Epithelial cell of proximal tubule (primary cell): ENCODE data around the gene XRCC4. TPM values are rescaled to one million over a fixed set of nuclear protein-coding genes. Genes with fewer than 3 reads are reported as not detected.

Source experiments
- DNase-seq: peaks from one replicate; pipeline ENCODE4 v3.0.0-alpha.2; 2011; ENCODE audit warnings: low read depth
- H3K4me3 ChIP-seq: 2 replicates; pipeline ENCODE4 v1.5.1; 2011; ENCODE audit warnings: low read depth, mild to moderate bottlenecking, low read length
- CTCF ChIP-seq: conservative IDR thresholded peaks from 2 replicates; pipeline ENCODE4 v1.5.1; 2012; ENCODE audit warnings: low read depth, mild to moderate bottlenecking, low read length
- total RNA-seq: library from RNA; depleted of rRNA; stranded (reverse); fragments of >200 nt; gene quantifications from 2 replicates; pipeline ENCODE4 v1.2.3, GENCODE V29; 2015

XRCC4 gene
- total RNA-seq, 1 donor from 2014 or later, result 16.4 TPM

GRCh38 chr5:83036991-83037575 is 40.3 kb upstream of the XRCC4 start:
- no peak for DNase-seq
- TF ChIP-seq CTCF, result no peak
- no peak overlapping the region for H3K4me3 ChIP-seq

GRCh38 chr5:83038924-83039323 is 38.4 kb upstream of the XRCC4 start:
- no peak for TF ChIP-seq CTCF
- no peak overlapping the region for H3K4me3 ChIP-seq
- DNase-seq, result no peak

- H3K4me3 ChIP-seq, result no peak overlapping the region
- DNase-seq, result no peak
- TF ChIP-seq CTCF, result no peak
Measured at GRCh38 chr5:83042507-83042906, 34.8 kb upstream of the XRCC4 start.

DNA sequence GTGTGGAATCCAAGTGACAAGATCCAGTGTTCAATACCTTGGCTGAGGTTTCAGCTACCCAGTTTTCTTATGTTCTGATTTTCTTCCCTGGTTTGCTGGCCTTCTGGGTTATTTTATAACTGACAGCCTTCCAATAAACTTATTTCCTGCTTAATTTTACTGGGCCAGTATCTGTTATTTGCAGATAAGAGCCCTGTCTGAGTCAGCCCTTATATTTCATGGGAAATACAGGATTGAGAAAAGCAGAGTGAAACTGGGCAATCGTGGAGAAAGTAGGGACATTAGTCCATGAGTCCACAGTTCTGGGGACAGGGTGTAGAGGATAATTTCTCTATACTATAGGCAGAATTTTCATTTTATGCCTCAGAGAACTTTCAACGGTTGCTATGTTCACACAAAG is 32.4 kb upstream of the XRCC4 start:
- TF ChIP-seq CTCF, result no peak
- no peak for DNase-seq
- H3K4me3 ChIP-seq, result no peak overlapping the region

DNA sequence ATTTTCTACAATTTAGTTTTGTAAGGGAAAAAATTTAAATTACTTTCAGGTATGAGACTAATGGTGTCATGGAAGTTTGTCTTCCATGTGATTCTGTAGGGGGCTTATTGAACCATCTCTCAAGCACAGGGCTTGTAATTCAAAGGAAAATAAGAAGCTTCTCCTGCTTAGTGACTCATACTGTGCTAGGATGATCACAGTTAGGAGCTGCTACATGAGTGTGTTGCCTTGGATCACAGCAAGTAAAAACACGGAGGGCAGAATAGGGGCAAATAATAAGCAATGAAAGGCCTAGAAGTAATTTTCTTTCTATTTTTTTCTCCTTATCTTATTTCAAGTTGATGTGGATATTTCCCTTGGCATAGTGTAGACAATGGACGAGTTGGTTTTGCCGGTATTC is 29.1 kb upstream of the XRCC4 start:
- no peak overlapping the region for H3K4me3 ChIP-seq
- TF ChIP-seq CTCF, result no peak
- no peak for DNase-seq

DNA sequence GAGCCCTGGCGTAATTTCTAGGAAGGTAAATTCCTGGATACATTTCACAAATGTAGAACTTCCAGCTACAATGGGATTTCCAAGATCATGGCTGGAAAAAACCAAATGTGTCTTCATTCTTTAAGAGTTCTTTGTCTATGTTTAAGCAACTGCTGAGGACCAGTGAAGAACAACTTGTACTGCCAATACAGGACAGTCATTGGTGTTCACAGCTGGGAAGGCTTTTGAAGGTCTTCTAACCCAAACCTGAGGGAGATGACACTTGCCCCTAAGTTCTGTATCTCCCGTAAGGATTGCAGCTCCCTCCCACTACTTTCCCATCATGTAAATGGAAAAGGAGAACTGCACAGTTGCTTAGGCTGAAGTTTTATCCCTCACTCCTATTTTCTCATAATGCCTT is 28.5 kb upstream of the XRCC4 start:
- no peak overlapping the region for H3K4me3 ChIP-seq
- DNase-seq, result no peak
- no peak for TF ChIP-seq CTCF

DNA sequence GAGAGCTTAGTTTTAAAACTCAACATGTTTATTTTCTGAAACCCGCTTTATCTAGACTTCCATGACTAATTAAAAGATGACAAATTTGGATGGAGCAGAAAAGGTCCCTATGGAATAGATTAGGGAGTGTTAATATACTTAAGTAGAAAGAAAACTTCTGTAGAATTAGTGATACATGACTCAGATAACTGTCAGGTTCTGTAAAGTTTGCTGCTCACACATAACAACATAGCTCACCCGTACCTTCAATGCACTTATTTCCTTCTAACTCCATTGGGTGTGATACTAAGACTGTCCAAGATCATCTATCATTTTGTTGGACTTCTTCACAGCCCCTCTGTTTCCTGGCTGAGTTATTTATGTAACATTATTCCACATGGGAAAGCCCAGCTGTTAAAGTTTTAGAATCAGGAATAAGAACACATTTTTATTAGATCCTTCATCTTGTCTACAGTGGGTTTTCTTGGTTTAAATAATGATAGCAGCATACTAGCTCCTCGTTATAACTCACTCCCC is 27.9 kb upstream of the XRCC4 start:
- no peak for DNase-seq
- no peak overlapping the region for H3K4me3 ChIP-seq
- TF ChIP-seq CTCF, result no peak
